ENCODE results near the gene HOXB6. TPM values are rescaled to one million over a fixed set of nuclear protein-coding genes. Genes with fewer than 3 reads are reported as not detected.

Gene HOXB6
- total and polyA plus RNA-seq, 4 donors = 0.17 to 1.1 (median 0.46) TPM

DNA sequence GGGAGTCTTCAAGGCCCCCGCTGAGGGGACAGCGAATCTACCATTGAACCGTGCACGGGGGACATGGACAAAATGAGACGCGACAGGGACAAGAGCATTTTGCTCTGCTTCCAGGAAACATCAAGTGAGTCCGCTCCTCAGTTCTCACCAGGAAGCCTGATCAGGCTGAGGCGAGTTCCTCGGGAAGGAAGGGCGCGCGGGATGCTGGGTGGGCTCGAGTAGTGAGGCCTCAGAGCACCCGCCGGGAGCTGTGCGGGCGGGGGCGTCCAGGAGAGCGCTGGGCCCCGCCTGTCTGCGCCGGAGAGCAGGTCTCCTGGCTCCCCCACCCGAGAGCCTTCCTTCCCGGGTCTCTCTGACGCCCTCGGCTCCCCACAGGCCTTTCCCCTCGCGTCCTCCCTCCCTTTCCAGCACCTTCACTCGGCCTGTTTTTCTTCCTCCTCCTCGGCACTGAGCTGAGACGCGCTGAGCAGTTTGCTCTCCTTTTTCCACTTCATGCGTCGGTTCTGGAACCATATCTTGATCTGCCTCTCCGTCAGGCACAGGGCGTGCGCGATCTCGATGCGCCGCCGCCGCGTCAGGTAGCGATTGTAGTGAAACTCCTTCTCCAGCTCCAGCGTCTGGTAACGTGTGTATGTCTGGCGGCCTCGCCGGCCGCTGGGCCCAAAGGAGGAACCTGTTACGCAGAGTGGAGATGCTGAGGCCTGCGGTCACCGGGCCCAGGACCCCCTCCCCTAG, 8.6 kb downstream of the HOXB6 start:
- TF ChIP-seq ZBTB33 (IDR thresholded peaks at IDR 0.05) = no peak
- no peak for TF ChIP-seq RAD21 (IDR thresholded peaks at IDR 0.05)
- TF ChIP-seq FOXA2 (IDR thresholded peaks at IDR 0.05) = no peak
- TF ChIP-seq CTCF (IDR thresholded peaks at IDR 0.05; ENCODE audit: low read depth, low read length, missing input control) = no peak
- no peak for TF ChIP-seq NR2F2 (IDR thresholded peaks at IDR 0.05)
- no peak for TF ChIP-seq HNF4A (conservative IDR thresholded peaks at IDR 0.05)
- TF ChIP-seq EGR1 (IDR thresholded peaks at IDR 0.05; ENCODE audit: low read depth in 2 of 2) = no peak
- no peak for TF ChIP-seq HNF4G (IDR thresholded peaks at IDR 0.05)
- TF ChIP-seq TAF1 (conservative IDR thresholded peaks at IDR 0.05) = no peak
- no peak for TF ChIP-seq YY1 (IDR thresholded peaks at IDR 0.05)
- TF ChIP-seq FOXA1 (IDR thresholded peaks at IDR 0.05) = no peak
- TF ChIP-seq, protein P1, sequence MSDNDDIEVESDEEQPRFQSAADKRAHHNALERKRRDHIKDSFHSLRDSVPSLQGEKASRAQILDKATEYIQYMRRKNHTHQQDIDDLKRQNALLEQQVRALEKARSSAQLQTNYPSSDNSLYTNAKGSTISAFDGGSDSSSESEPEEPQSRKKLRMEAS (IDR thresholded peaks at IDR 0.05) = no peak
- no peak for TF ChIP-seq ATF3 (IDR thresholded peaks at IDR 0.05)
- Histone ChIP-seq H3K9me3 (ENCODE audit: control insufficient read depth in 4 of 4, low read length in 3 of 4) (no peaks in the 10 kb centered on the region), H3K27ac (ENCODE audit: low read depth in 1 of 2, low read length in 2 of 2) (no peak overlapping the region), H3K4me1 (ENCODE audit: control insufficient read depth in 4 of 4, insufficient read depth in 4 of 4, low read length in 3 of 4) (peaks cover 2 to 23% (median 4%) of the 10 kb centered on the region in 4 donors), H3K9ac (ENCODE audit: low read depth in 1 of 2, low read length in 2 of 2) (no peak overlapping the region), H3K27me3 (ENCODE audit: control insufficient read depth in 4 of 4, insufficient read depth in 4 of 4, low read length in 3 of 4) (peaks cover 4 to 22% (median 11%) of the 10 kb centered on the region in 4 donors), H3K36me3 (ENCODE audit: control insufficient read depth in 4 of 4, insufficient read depth in 3 of 4, low read depth in 1 of 4, low read length in 3 of 4) (no peaks in the 10 kb centered on the region), H3K4me3 (ENCODE audit: low read depth in 1 of 3, low read length in 3 of 3) (no peak overlapping the region)
- no peak for DNase-seq (ENCODE audit: low spot score)
- 28% methylated on average over 54 of the region's 54 CpGs for WGBS

GRCh38 chr17:48595278-48595999, 9.3 kb downstream of the HOXB6 start:
- peaks cover 4 to 18% (median 11%) of the 10 kb centered on the region in 4 donors for H3K27me3 ChIP-seq (ENCODE audit: control insufficient read depth in 4 of 4, insufficient read depth in 4 of 4, low read length in 3 of 4)
- DNase-seq (ENCODE audit: low spot score) = no peak
- H3K36me3 ChIP-seq (ENCODE audit: control insufficient read depth in 4 of 4, insufficient read depth in 3 of 4, low read depth in 1 of 4, low read length in 3 of 4) = no peaks in the 10 kb centered on the region
- no peak overlapping the region for H3K9ac ChIP-seq (ENCODE audit: low read depth in 1 of 2, low read length in 2 of 2)
- 46% methylated on average over 25 of the region's 25 CpGs for WGBS
- peaks cover 2 to 23% (median 4%) of the 10 kb centered on the region in 4 donors for H3K4me1 ChIP-seq (ENCODE audit: control insufficient read depth in 4 of 4, insufficient read depth in 4 of 4, low read length in 3 of 4)
- TF ChIP-seq ZBTB33 (IDR thresholded peaks at IDR 0.05) = no peak
- TF ChIP-seq GABPA (IDR thresholded peaks at IDR 0.05 in 1 of 2, conservative IDR thresholded peaks at IDR 0.05 in 1 of 2) = no peak
- no peak for TF ChIP-seq HNF4G (IDR thresholded peaks at IDR 0.05)
- no peak for TF ChIP-seq FOXA2 (IDR thresholded peaks at IDR 0.05)
- no peak overlapping the region for H3K27ac ChIP-seq (ENCODE audit: low read depth in 1 of 2, low read length in 2 of 2)
- H3K9me3 ChIP-seq (ENCODE audit: control insufficient read depth in 4 of 4, low read length in 3 of 4) = no peaks in the 10 kb centered on the region
- H3K4me3 ChIP-seq (ENCODE audit: low read depth in 1 of 3, low read length in 3 of 3) = no peak overlapping the region
